ENCODE data around the gene FAM241A. TPM values are rescaled to one million over a fixed set of nuclear protein-coding genes. Genes with fewer than 3 reads are reported as not detected.
A peak's percentile ranks its signal among the peaks of the same experiment; 100 is the strongest.
"Not testable (repeated sequence)": the region's sequence is repeated elsewhere in the genome, so short reads cannot be mapped to it uniquely, and the experiment has no call there.

FAM241A gene
- polyA plus RNA-seq (2013, experiment 1 of 2): 1.6 TPM
- polyA plus RNA-seq (2013, experiment 2 of 2): 2.0 TPM

DNA sequence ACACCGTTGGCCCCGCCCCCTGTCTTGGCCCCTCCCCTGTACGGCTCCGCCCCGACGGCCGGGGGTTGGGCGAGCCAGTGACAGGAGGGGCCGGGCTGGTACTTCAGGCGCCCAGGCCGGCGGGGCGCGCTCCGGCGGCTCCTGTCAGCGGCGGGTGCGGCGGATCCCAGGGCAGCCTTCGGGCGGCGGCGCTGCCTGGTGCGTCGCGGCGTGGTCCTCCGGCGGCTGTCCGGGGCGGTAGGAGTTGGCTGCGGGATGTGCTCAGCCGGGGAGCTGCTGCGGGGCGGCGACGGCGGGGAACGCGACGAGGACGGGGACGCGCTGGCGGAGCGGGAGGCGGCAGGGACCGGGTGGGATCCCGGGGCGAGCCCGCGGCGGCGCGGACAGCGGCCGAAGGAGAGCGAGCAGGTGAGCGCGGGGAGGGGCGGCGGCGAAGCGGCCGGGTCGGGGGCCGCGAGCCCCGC, at the start of gene FAM241A:
Gene FAM241A, plus strand, starts transcription at position 129 of the 464 bp plus-strand sequence. Its CDS starts 127 bp downstream, at position 256.
- peak within 1 kb of the TSS; percentile 64 for H3K4me3 ChIP-seq (ENCODE audit: extremely low read depth, insufficient read depth, low read length, poor library complexity, severe bottlenecking)
- 0 to 1% methylated on average over 43 to 62 of the region's 70 CpGs for WGBS, 2 experiments (ENCODE audit: insufficient coverage in 2 of 2)
- H3K9me3 ChIP-seq (ENCODE audit: control insufficient read depth, low read length): no peaks in the 10 kb centered on the region
- no peak within 1 kb of the TSS for H3K27ac ChIP-seq (ENCODE audit: low read depth, low read length, severe bottlenecking)
- H3K4me1 ChIP-seq (ENCODE audit: control insufficient read depth, insufficient read depth, low read length, poor library complexity, severe bottlenecking): no peaks in the 10 kb centered on the region
- H3K36me3 ChIP-seq (ENCODE audit: control insufficient read depth, insufficient read depth, low read length): no peaks in the 10 kb centered on the region

DNA sequence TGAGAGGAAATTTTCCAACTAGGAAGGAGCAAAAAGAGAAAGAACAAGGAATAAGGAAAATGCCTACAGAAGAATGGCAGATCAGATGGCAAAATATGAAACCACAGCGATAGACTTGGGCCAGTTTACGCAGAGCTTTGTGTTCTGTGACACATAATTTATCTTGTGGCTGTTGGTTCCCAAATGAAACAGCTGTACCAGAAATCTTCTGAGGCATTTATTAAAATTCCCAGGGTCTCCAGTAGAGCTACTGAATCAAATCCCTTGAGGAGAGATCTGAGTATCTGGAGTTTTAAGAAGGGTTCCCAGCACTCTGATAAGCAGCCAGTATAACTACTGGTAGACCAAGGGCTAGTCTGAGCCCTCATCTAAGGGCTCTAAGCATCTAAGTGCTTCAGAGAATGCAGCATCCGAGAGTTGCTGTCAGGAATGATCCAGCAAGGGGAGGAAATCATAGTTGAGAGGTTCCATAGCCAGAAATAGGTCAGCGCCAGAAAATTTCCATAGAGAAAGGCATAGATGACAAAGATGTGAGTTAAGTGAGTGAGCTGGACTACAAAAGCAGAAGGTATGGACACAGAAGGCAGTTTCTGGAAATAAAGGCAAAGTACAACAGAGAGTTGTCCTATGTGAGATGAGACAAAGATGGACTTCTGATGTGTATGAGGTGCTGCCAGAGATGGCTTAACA, 46.3 kb upstream of the FAM241A start:
- Histone ChIP-seq H3K9me3 (ENCODE audit: control insufficient read depth, low read length) (no peaks in the 10 kb centered on the region), H3K4me3 (ENCODE audit: extremely low read depth, insufficient read depth, low read length, poor library complexity, severe bottlenecking) (no peak overlapping the region), H3K36me3 (ENCODE audit: control insufficient read depth, insufficient read depth, low read length) (no peaks in the 10 kb centered on the region), H3K4me1 (ENCODE audit: control insufficient read depth, insufficient read depth, low read length, poor library complexity, severe bottlenecking) (no peaks in the 10 kb centered on the region), H3K27ac (ENCODE audit: low read depth, low read length, severe bottlenecking) (no peak overlapping the region)
- 86 to 90% methylated on average over 4 of the region's 4 CpGs for WGBS, 2 experiments (ENCODE audit: insufficient coverage in 2 of 2)

DNA sequence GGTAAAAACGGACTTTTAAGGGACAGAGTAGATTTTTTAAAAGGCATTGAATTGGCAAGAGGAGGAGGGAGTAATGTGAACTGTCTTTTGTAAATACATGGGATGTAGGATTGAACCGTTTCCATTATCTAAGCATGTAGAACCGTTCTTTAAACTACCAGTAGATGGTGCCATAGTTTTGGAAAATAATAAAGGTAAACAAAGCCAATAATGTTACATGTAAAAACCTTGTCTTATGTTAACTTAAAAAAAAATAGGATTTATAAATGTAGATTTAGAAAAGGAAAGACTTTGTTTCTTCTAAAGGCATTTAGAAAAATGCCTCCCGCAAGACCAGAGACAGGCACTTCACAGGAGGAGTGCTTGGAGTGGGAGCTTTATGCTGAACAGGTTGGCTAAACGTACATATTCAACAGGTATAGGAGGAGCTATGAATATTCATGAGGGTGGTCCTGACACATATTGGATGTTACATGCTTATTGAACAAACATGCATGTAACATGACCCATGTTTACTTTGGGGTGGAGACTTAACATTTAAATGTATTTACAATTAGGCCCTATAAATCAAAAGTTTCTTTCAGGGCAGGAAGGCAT, 45.5 kb upstream of the FAM241A start:
- H3K9me3 ChIP-seq (ENCODE audit: control insufficient read depth, low read length): no peaks in the 10 kb centered on the region
- no peak overlapping the region for H3K4me3 ChIP-seq (ENCODE audit: extremely low read depth, insufficient read depth, low read length, poor library complexity, severe bottlenecking)
- H3K36me3 ChIP-seq (ENCODE audit: control insufficient read depth, insufficient read depth, low read length): no peaks in the 10 kb centered on the region
- no peak overlapping the region for H3K27ac ChIP-seq (ENCODE audit: low read depth, low read length, severe bottlenecking)
- no peaks in the 10 kb centered on the region for H3K4me1 ChIP-seq (ENCODE audit: control insufficient read depth, insufficient read depth, low read length, poor library complexity, severe bottlenecking)
- WGBS, 2 experiments (ENCODE audit: insufficient coverage in 2 of 2): 6 to 50% methylated on average over 3 of the region's 5 CpGs

DNA sequence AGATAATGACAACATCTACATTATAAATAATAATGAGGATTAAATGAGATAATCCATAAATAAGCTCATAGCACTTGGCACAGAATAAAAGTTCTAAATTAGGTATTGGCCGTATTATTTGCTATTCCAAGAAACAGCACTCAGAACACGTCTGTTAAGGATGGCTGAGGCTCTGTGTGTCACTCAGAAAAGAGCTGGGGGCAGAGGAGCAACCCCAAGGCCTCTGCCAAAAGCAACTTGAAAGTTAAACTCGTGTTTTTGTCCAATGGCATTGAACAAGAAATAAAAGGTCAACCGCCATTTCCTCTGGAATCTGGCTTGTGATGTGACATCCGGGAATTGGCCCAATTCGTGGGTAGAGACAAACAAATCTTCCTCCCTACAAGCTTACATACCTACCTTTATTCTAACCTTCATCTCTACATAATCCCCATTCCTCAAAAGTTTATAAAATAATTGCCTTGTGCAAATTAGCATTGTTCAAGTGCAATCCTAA, 42.3 kb upstream of the FAM241A start:
- Histone ChIP-seq H3K36me3 (ENCODE audit: control insufficient read depth, insufficient read depth, low read length) (no peaks in the 10 kb centered on the region), H3K27ac (ENCODE audit: low read depth, low read length, severe bottlenecking) (no peak overlapping the region), H3K4me3 (ENCODE audit: extremely low read depth, insufficient read depth, low read length, poor library complexity, severe bottlenecking) (no peak overlapping the region), H3K4me1 (ENCODE audit: control insufficient read depth, insufficient read depth, low read length, poor library complexity, severe bottlenecking) (no peaks in the 10 kb centered on the region), H3K9me3 (ENCODE audit: control insufficient read depth, low read length) (no peaks in the 10 kb centered on the region)
- 93 to 100% methylated on average over 4 to 6 of the region's 6 CpGs for WGBS, 2 experiments (ENCODE audit: insufficient coverage in 2 of 2)

DNA sequence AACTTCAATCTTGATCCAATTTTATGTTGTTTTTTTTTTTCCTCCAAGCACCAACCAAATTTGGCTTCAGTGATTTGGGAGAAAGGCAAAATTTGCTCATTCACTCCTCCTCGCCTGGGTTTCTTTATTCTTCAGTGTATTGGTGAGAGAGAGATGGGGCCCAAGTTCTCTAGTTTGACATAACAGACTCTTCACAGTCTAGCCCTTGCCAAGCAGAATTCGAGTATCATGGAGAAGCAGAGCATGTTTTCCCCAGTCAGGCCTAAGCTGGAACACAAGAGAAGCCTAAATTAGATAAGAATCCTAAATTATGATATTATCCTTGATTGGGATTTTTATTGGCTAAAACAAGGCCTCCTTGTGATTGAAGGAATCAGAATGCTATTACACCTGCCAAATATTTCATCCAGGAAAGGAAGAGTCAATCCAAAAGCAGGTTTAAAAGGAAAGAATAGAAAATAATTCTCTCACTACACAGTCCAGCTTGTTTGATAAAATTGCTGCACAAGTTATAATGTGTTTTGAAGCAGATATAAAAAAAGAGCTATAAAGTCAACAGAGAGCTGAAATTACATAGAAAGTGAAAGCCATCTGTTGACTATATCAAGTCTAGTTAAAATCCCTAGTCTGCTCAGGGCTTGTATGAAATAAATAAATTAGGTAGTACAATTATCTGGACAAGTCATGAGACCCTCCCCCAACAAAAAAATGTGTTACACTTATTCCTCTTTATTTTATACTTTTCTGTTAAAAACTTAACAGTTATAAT, 39.9 kb upstream of the FAM241A start:
- Histone ChIP-seq H3K36me3 (ENCODE audit: control insufficient read depth, insufficient read depth, low read length) (no peaks in the 10 kb centered on the region), H3K4me1 (ENCODE audit: control insufficient read depth, insufficient read depth, low read length, poor library complexity, severe bottlenecking) (no peaks in the 10 kb centered on the region), H3K27ac (ENCODE audit: low read depth, low read length, severe bottlenecking) (no peak overlapping the region), H3K9me3 (ENCODE audit: control insufficient read depth, low read length) (no peaks in the 10 kb centered on the region), H3K4me3 (ENCODE audit: extremely low read depth, insufficient read depth, low read length, poor library complexity, severe bottlenecking) (no peak overlapping the region)
- WGBS, 2 experiments (ENCODE audit: insufficient coverage in 2 of 2): no CpG with 5 or more reads among the region's 2 CpGs

DNA sequence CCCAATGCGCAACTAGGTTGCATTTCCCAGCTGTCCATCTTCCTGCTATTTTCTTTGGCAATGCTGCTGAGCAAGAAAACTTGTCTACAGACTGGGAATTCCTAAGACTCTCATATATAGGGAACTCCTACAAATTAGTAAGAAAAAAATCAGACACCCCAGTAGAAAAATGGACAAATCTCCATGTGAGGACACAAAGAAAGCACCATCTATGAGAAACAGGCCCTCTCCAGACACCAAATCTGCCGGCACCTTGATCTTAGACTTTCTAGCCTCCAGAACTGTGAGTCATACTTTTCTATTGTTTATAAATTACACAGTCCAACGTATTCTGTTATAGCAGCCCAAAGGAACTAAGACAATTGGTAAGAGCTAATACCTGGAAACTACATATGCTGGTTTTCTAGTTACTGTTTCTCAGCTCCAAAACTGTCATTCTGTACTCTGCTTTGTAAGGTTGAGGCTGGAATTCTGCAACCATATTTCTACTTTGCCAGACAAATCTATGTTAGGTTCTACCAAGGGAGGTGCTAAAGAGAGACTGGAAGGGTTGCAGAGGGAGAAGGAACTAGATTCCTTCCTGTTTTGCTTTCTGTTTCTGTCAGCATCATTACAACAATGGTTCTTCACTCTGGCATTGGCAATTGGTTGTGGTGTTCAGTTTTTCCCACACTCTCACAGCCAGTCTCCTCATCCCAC, 35.7 kb upstream of the FAM241A start:
- H3K4me1 ChIP-seq (ENCODE audit: control insufficient read depth, insufficient read depth, low read length, poor library complexity, severe bottlenecking): no peaks in the 10 kb centered on the region
- 82 to 90% methylated on average over 2 of the region's 3 CpGs for WGBS, 2 experiments (ENCODE audit: insufficient coverage in 2 of 2)

DNA sequence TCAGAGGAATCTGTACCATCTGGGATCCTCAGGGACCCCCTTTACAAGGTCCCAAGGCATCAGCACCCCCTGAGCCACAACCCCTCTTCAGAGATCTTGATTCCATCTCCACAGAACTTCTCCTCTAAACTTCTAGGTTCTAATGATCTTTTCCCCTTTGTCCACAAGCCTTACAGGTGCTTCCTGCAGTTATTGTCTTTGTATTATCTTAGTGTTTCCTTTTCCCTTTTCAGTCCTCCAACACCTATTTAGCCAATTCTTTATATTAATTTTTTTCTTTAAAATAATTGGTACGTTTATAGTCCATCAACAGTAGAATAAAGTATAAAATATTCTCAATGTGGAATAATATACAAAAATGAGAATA, 35.2 kb upstream of the FAM241A start:
- no peaks in the 10 kb centered on the region for H3K4me1 ChIP-seq (ENCODE audit: control insufficient read depth, insufficient read depth, low read length, poor library complexity, severe bottlenecking)
- no peaks in the 10 kb centered on the region for H3K36me3 ChIP-seq (ENCODE audit: control insufficient read depth, insufficient read depth, low read length)
- peak overlapping the region; percentile 37 for H3K27ac ChIP-seq (ENCODE audit: low read depth, low read length, severe bottlenecking)
- WGBS, 2 experiments (ENCODE audit: insufficient coverage in 2 of 2): no CpG with 5 or more reads among the region's 1 CpG
- H3K9me3 ChIP-seq (ENCODE audit: control insufficient read depth, low read length): no peaks in the 10 kb centered on the region
- H3K4me3 ChIP-seq (ENCODE audit: extremely low read depth, insufficient read depth, low read length, poor library complexity, severe bottlenecking): no peak overlapping the region

More for the DNA sequence above, 35.7 kb upstream of the FAM241A start:
- no peaks in the 10 kb centered on the region for H3K9me3 ChIP-seq (ENCODE audit: control insufficient read depth, low read length)
- no peak overlapping the region for H3K4me3 ChIP-seq (ENCODE audit: extremely low read depth, insufficient read depth, low read length, poor library complexity, severe bottlenecking)
- no peaks in the 10 kb centered on the region for H3K36me3 ChIP-seq (ENCODE audit: control insufficient read depth, insufficient read depth, low read length)
- peak overlapping the region; percentile 37 for H3K27ac ChIP-seq (ENCODE audit: low read depth, low read length, severe bottlenecking)

DNA sequence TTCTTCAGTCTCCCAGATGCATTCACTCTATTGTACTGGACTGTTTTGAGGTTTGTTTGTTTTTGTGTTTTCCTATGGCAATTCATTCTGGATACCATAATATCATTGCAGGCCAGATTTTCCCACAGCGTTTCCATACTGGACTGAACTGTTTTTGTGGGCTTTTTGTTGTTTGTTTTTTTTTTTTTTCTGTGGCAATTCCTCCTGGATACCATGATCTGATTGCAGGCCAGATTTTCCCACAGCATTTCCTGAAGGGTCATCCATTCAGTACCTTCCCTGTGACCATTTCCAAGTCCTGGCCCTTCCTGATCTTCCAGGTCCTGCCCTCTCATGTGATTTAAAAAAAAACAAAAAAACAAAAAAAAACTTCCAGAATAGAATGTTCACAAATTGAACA, 33.9 kb upstream of the FAM241A start:
- Histone ChIP-seq H3K9me3 (ENCODE audit: control insufficient read depth, low read length) (no peaks in the 10 kb centered on the region), H3K27ac (ENCODE audit: low read depth, low read length, severe bottlenecking) (no peak overlapping the region), H3K4me1 (ENCODE audit: control insufficient read depth, insufficient read depth, low read length, poor library complexity, severe bottlenecking) (no peaks in the 10 kb centered on the region), H3K36me3 (ENCODE audit: control insufficient read depth, insufficient read depth, low read length) (no peaks in the 10 kb centered on the region), H3K4me3 (ENCODE audit: extremely low read depth, insufficient read depth, low read length, poor library complexity, severe bottlenecking) (no peak overlapping the region)
- no CpG with 5 or more reads among the region's 1 CpG for WGBS, 2 experiments (ENCODE audit: insufficient coverage in 2 of 2)

DNA sequence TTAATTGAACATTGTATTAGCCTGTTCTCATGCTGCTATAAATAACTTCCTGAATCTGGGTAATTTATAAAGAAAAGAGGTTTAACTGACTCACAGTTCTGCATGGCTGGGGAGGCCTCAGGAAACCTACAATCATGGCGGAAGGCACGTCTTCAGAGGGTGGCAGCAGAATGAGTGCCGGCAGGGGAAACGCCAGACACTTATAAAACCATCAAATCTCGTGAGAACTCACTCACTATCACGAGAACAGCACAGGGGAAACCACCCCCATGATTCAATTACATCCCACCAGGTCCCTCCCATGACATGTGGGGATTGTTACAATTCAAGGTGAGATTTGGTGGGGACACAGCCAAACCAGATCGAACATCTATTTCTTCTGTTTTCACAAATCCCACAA, 33.2 kb upstream of the FAM241A start:
- H3K27ac ChIP-seq (ENCODE audit: low read depth, low read length, severe bottlenecking); H3K4me3 ChIP-seq (ENCODE audit: extremely low read depth, insufficient read depth, low read length, poor library complexity, severe bottlenecking); H3K36me3 ChIP-seq (ENCODE audit: control insufficient read depth, insufficient read depth, low read length); H3K4me1 ChIP-seq (ENCODE audit: control insufficient read depth, insufficient read depth, low read length, poor library complexity, severe bottlenecking); H3K9me3 ChIP-seq (ENCODE audit: control insufficient read depth, low read length): not testable (repeated sequence)
- WGBS, 2 experiments (ENCODE audit: insufficient coverage in 2 of 2): 50 to 66% methylated on average over 2 to 4 of the region's 7 CpGs

DNA sequence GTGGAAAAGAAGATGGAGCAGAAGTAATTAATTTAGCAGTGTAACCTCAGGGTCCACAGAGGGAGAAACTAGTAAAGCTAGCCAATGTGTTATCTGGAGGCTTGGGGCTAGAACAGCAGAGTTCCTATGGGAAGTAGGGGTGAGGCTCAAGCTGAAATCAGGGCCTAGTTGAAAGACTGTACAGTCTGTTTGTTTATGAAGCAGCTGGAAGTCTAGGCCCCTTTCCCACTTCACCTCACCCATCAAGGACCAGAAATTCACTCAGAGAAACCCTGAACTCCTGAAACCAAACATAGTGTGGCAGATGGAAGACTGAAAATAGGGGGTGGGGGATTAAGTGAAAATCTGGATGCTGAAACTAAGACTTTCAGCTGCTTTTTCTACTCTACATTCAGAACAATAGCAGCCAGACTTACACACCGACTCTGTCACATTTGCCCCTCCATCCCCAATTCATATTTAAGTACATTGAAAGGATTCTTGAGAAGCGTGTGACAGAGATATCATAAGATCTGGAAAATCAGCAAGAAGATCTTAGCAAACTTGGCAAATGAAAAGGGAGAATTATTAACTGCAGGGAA, 32.6 kb upstream of the FAM241A start:
- H3K4me1 ChIP-seq (ENCODE audit: control insufficient read depth, insufficient read depth, low read length, poor library complexity, severe bottlenecking): no peaks in the 10 kb centered on the region
- H3K36me3 ChIP-seq (ENCODE audit: control insufficient read depth, insufficient read depth, low read length): no peaks in the 10 kb centered on the region
- no peak overlapping the region for H3K27ac ChIP-seq (ENCODE audit: low read depth, low read length, severe bottlenecking)
- WGBS, 2 experiments (ENCODE audit: insufficient coverage in 2 of 2): no CpG with 5 or more reads among the region's 2 CpGs
- H3K4me3 ChIP-seq (ENCODE audit: extremely low read depth, insufficient read depth, low read length, poor library complexity, severe bottlenecking): no peak overlapping the region
- no peaks in the 10 kb centered on the region for H3K9me3 ChIP-seq (ENCODE audit: control insufficient read depth, low read length)

Measured in mesodermal cell (in vitro differentiated cells).